ENCODE measurements around the gene MC4R.
"Not testable (repeated sequence)": the region's sequence is repeated elsewhere in the genome, so short reads cannot be mapped to it uniquely, and the experiment has no call there.

Gene MC4R

GRCh38 chr18:60372596-60372995 is at the start of gene MC4R:
TSS of gene MC4R (minus strand) at chr18:60372775. CDS start at chr18:60372349, 426 bp downstream.
- H3K9ac ChIP-seq (ENCODE audit: low read depth, low read length): no peak within 1 kb of the TSS
- H3K9me3 ChIP-seq (ENCODE audit: control insufficient read depth, insufficient read depth, low read length): no peaks in the 10 kb centered on the region; the same call in 1 of the 2 replicates
- H3K4me1 ChIP-seq (ENCODE audit: insufficient read depth, low read length): no peaks in the 10 kb centered on the region
- no peaks in the 10 kb centered on the region for H3K36me3 ChIP-seq (ENCODE audit: insufficient read depth, low read length)

- H3K4me1 ChIP-seq (ENCODE audit: insufficient read depth, low read length); H3K9ac ChIP-seq (ENCODE audit: low read depth, low read length); H3K36me3 ChIP-seq (ENCODE audit: insufficient read depth, low read length); H3K9me3 ChIP-seq (ENCODE audit: control insufficient read depth, insufficient read depth, low read length): not testable (repeated sequence)
Measured at GRCh38 chr18:60422306-60422705, 49.7 kb upstream of the MC4R start.

- Histone ChIP-seq H3K9me3 (ENCODE audit: control insufficient read depth, insufficient read depth, low read length) (no peaks in the 10 kb centered on the region), H3K9ac (ENCODE audit: low read depth, low read length) (no peak overlapping the region), H3K36me3 (ENCODE audit: insufficient read depth, low read length) (no peaks in the 10 kb centered on the region), H3K4me1 (ENCODE audit: insufficient read depth, low read length) (no peaks in the 10 kb centered on the region)
Measured at GRCh38 chr18:60421356-60422118, 49.0 kb upstream of the MC4R start.

- no peaks in the 10 kb centered on the region for H3K36me3 ChIP-seq (ENCODE audit: insufficient read depth, low read length)
- H3K9me3 ChIP-seq (ENCODE audit: control insufficient read depth, insufficient read depth, low read length): no peaks in the 10 kb centered on the region
- H3K9ac ChIP-seq (ENCODE audit: low read depth, low read length): no peak overlapping the region
- H3K4me1 ChIP-seq (ENCODE audit: insufficient read depth, low read length): no peaks in the 10 kb centered on the region
Measured at GRCh38 chr18:60417946-60418345, 45.4 kb upstream of the MC4R start.

- no peaks in the 10 kb centered on the region for H3K36me3 ChIP-seq (ENCODE audit: insufficient read depth, low read length)
- H3K9me3 ChIP-seq (ENCODE audit: control insufficient read depth, insufficient read depth, low read length): no peaks in the 10 kb centered on the region
- H3K4me1 ChIP-seq (ENCODE audit: insufficient read depth, low read length): no peaks in the 10 kb centered on the region
- H3K9ac ChIP-seq (ENCODE audit: low read depth, low read length): no peak overlapping the region
Measured at GRCh38 chr18:60413944-60414547, 41.5 kb upstream of the MC4R start.

GRCh38 chr18:60411715-60412114 is 39.1 kb upstream of the MC4R start:
- Histone ChIP-seq H3K9me3 (ENCODE audit: control insufficient read depth, insufficient read depth, low read length) (no peaks in the 10 kb centered on the region), H3K9ac (ENCODE audit: low read depth, low read length) (no peak overlapping the region), H3K36me3 (ENCODE audit: insufficient read depth, low read length) (no peaks in the 10 kb centered on the region), H3K4me1 (ENCODE audit: insufficient read depth, low read length) (no peaks in the 10 kb centered on the region; the same call in 1 of the 2 replicates)

- H3K9ac ChIP-seq (ENCODE audit: low read depth, low read length): no peak overlapping the region
- H3K36me3 ChIP-seq (ENCODE audit: insufficient read depth, low read length): no peaks in the 10 kb centered on the region
- H3K4me1 ChIP-seq (ENCODE audit: insufficient read depth, low read length): no peaks in the 10 kb centered on the region; the same call in 1 of the 2 replicates
- no peaks in the 10 kb centered on the region for H3K9me3 ChIP-seq (ENCODE audit: control insufficient read depth, insufficient read depth, low read length)
Measured at GRCh38 chr18:60406721-60407120, 34.1 kb upstream of the MC4R start.

- no peaks in the 10 kb centered on the region for H3K36me3 ChIP-seq (ENCODE audit: insufficient read depth, low read length)
- no peaks in the 10 kb centered on the region for H3K9me3 ChIP-seq (ENCODE audit: control insufficient read depth, insufficient read depth, low read length)
- no peak overlapping the region for H3K9ac ChIP-seq (ENCODE audit: low read depth, low read length)
- no peaks in the 10 kb centered on the region; the same call in 1 of the 2 replicates for H3K4me1 ChIP-seq (ENCODE audit: insufficient read depth, low read length)
Measured at GRCh38 chr18:60404486-60405085, 32.0 kb upstream of the MC4R start.

GRCh38 chr18:60401346-60401745 is 28.8 kb upstream of the MC4R start:
- H3K9ac ChIP-seq (ENCODE audit: low read depth, low read length): no peak overlapping the region
- no peaks in the 10 kb centered on the region for H3K36me3 ChIP-seq (ENCODE audit: insufficient read depth, low read length)
- no peaks in the 10 kb centered on the region; the same call in 1 of the 2 replicates for H3K4me1 ChIP-seq (ENCODE audit: insufficient read depth, low read length)
- no peaks in the 10 kb centered on the region for H3K9me3 ChIP-seq (ENCODE audit: control insufficient read depth, insufficient read depth, low read length)

- H3K4me1 ChIP-seq (ENCODE audit: insufficient read depth, low read length): no peaks in the 10 kb centered on the region
- H3K9me3 ChIP-seq (ENCODE audit: control insufficient read depth, insufficient read depth, low read length): no peaks in the 10 kb centered on the region
- no peaks in the 10 kb centered on the region for H3K36me3 ChIP-seq (ENCODE audit: insufficient read depth, low read length)
- H3K9ac ChIP-seq (ENCODE audit: low read depth, low read length): no peak overlapping the region
Measured at GRCh38 chr18:60391571-60392226, 19.1 kb upstream of the MC4R start.

GRCh38 chr18:60389314-60389713 is 16.7 kb upstream of the MC4R start:
- Histone ChIP-seq H3K9ac (ENCODE audit: low read depth, low read length) (no peak overlapping the region), H3K36me3 (ENCODE audit: insufficient read depth, low read length) (no peaks in the 10 kb centered on the region), H3K9me3 (ENCODE audit: control insufficient read depth, insufficient read depth, low read length) (no peaks in the 10 kb centered on the region), H3K4me1 (ENCODE audit: insufficient read depth, low read length) (no peaks in the 10 kb centered on the region)

GRCh38 chr18:60385693-60386092 is 13.1 kb upstream of the MC4R start:
- Histone ChIP-seq H3K9ac (ENCODE audit: low read depth, low read length) (no peak overlapping the region), H3K9me3 (ENCODE audit: control insufficient read depth, insufficient read depth, low read length) (no peaks in the 10 kb centered on the region), H3K36me3 (ENCODE audit: insufficient read depth, low read length) (no peaks in the 10 kb centered on the region), H3K4me1 (ENCODE audit: insufficient read depth, low read length) (no peaks in the 10 kb centered on the region)

- Histone ChIP-seq H3K9ac (ENCODE audit: low read depth, low read length) (no peak overlapping the region), H3K9me3 (ENCODE audit: control insufficient read depth, insufficient read depth, low read length) (no peaks in the 10 kb centered on the region), H3K36me3 (ENCODE audit: insufficient read depth, low read length) (no peaks in the 10 kb centered on the region), H3K4me1 (ENCODE audit: insufficient read depth, low read length) (no peaks in the 10 kb centered on the region)
Measured at GRCh38 chr18:60383893-60384292, 11.3 kb upstream of the MC4R start.

- no peak overlapping the region for H3K9ac ChIP-seq (ENCODE audit: low read depth, low read length)
- H3K4me1 ChIP-seq (ENCODE audit: insufficient read depth, low read length): no peaks in the 10 kb centered on the region
- no peaks in the 10 kb centered on the region for H3K36me3 ChIP-seq (ENCODE audit: insufficient read depth, low read length)
- H3K9me3 ChIP-seq (ENCODE audit: control insufficient read depth, insufficient read depth, low read length): no peaks in the 10 kb centered on the region; the same call in 1 of the 2 replicates
Measured at GRCh38 chr18:60377778-60378469, 5.3 kb upstream of the MC4R start.
